Measurements from ENCODE around the gene SPTLC1.

The SPTLC1 gene

GRCh38 chr9:92115071-92115858, at the start of gene SPTLC1:
Gene SPTLC1, minus strand, starts transcription at chr9:92115413. Its CDS starts 43 bp downstream, at chr9:92115370.
- Mint-ChIP-seq H3K27me3 (ENCODE audit: low read depth) (no peaks in the 10 kb centered on the region), H3K36me3 (ENCODE audit: low read depth) (peaks cover 20% of the 10 kb centered on the region), H3K9me3 (no peaks in the 10 kb centered on the region), H3K4me1 (peaks cover 12% of the 10 kb centered on the region), H3K27ac (peak within 1 kb of the TSS; percentile 86 to 97 (median 96)), H3K4me3 (peak within 1 kb of the TSS; percentile 96 to 99 (median 98))
- no peak for TF ChIP-seq CTCF (IDR thresholded peaks at IDR 0.05; ENCODE audit: unreplicated experiment in 3 of 3)

DNA sequence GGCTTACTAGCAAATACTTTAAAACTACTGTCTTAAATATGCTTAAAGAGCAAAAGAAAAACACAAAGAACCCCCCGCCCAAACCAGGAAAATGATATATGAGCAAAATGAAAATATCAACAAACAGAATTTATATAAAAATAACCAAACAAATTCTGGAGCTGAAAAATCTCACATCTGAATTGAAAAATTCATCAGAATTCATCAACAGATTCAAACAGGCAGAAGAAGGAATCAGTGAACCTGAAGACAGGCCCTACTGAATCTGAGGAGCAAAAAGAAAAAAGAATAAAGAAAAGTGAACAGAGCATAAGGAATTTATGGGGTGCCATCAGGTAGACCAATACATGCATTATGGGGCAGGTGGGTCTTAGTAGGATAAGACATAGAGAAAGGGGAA, 49.8 kb upstream of the SPTLC1 start:
- H3K4me1 Mint-ChIP-seq: no peaks in the 10 kb centered on the region
- H3K27me3 Mint-ChIP-seq (ENCODE audit: low read depth): peaks cover 12% of the 10 kb centered on the region
- peaks cover 14% of the 10 kb centered on the region for H3K9me3 Mint-ChIP-seq
- no peak overlapping the region for H3K27ac Mint-ChIP-seq
- H3K4me3 Mint-ChIP-seq: no peak overlapping the region
- H3K36me3 Mint-ChIP-seq (ENCODE audit: low read depth): peaks cover 3% of the 10 kb centered on the region
- no peak for TF ChIP-seq CTCF (IDR thresholded peaks at IDR 0.05; ENCODE audit: unreplicated experiment in 3 of 3)

- Mint-ChIP-seq H3K27me3 (ENCODE audit: low read depth) (peaks cover 7% of the 10 kb centered on the region), H3K4me1 (no peaks in the 10 kb centered on the region), H3K9me3 (peaks cover 14% of the 10 kb centered on the region), H3K36me3 (ENCODE audit: low read depth) (peaks cover 3% of the 10 kb centered on the region), H3K27ac (no peak overlapping the region), H3K4me3 (no peak overlapping the region)
- TF ChIP-seq CTCF (IDR thresholded peaks at IDR 0.05; ENCODE audit: unreplicated experiment in 3 of 3): no peak
These were observed 49.3 kb upstream of the SPTLC1 start for GRCh38 chr9:92164490-92164889.

DNA sequence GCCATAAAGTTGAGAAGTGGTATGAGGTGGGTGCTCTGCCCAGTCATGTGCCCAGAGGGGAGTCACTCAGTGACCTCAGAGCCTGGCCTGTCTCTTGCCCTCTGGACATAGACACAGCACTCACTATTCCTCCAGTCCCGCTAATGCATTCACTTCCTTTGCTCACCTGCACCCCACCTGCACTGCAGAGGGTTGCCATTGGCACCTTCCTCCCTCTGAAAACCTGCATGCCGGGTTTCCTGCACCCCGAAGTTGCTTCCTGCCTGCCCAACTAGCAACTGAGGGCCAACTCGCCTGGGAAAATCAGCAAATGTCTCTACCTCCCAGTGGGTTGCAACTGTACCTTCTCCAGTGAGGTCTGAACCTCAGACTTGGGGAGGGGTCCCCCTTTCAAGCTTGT, 48.1 kb upstream of the SPTLC1 start:
- peaks cover 3% of the 10 kb centered on the region for H3K36me3 Mint-ChIP-seq (ENCODE audit: low read depth)
- H3K4me3 Mint-ChIP-seq: no peak overlapping the region
- TF ChIP-seq CTCF (IDR thresholded peaks at IDR 0.05; ENCODE audit: unreplicated experiment in 3 of 3): no peak
- H3K27ac Mint-ChIP-seq: no peak overlapping the region
- no peaks in the 10 kb centered on the region for H3K4me1 Mint-ChIP-seq
- peaks cover 21% of the 10 kb centered on the region for H3K9me3 Mint-ChIP-seq
- H3K27me3 Mint-ChIP-seq (ENCODE audit: low read depth): peaks cover 9% of the 10 kb centered on the region

DNA sequence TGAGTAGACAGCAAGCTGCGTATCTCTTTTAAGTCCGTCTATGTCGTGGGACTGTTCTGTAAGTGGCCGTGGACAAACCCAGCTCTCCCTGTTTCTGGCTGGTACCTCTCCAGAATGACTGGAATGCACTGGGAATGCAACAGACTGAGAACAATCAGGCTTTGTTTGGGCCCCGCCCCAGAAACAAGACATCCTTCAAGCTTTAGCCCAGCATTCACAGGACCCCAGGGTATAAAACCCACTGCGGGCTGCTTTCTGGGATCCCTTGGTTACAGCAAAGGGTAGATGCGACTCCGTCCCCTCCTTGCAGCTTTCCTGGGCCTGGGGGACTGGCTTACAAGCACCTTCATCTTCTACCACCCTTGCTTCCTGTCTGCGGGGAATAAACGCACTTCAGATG, 45.6 kb upstream of the SPTLC1 start:
- H3K4me3 Mint-ChIP-seq: no peak overlapping the region
- peaks cover 12% of the 10 kb centered on the region for H3K27me3 Mint-ChIP-seq (ENCODE audit: low read depth)
- no peaks in the 10 kb centered on the region for H3K4me1 Mint-ChIP-seq
- H3K27ac Mint-ChIP-seq: no peak overlapping the region
- TF ChIP-seq CTCF (IDR thresholded peaks at IDR 0.05; ENCODE audit: unreplicated experiment in 3 of 3): no peak
- H3K9me3 Mint-ChIP-seq: peaks cover 23% of the 10 kb centered on the region
- H3K36me3 Mint-ChIP-seq (ENCODE audit: low read depth): peaks cover 3% of the 10 kb centered on the region

- no peaks in the 10 kb centered on the region for H3K36me3 Mint-ChIP-seq (ENCODE audit: low read depth)
- H3K27ac Mint-ChIP-seq: no peak overlapping the region
- peaks cover 8% of the 10 kb centered on the region for H3K9me3 Mint-ChIP-seq
- H3K4me3 Mint-ChIP-seq: no peak overlapping the region
- peaks cover 12% of the 10 kb centered on the region for H3K27me3 Mint-ChIP-seq (ENCODE audit: low read depth)
- H3K4me1 Mint-ChIP-seq: peaks cover 5% of the 10 kb centered on the region
- TF ChIP-seq CTCF (IDR thresholded peaks at IDR 0.05; ENCODE audit: unreplicated experiment in 3 of 3): no peak
These were observed 43.8 kb upstream of the SPTLC1 start for GRCh38 chr9:92159058-92159457.

Data from nephron (organoid).